Suprapubic skin (tissue), 3 donors: Measurements from ENCODE around the gene CLNK.

Experiments
- POLR2A ChIP-seq, 2 donors: fragments of 450-650 bp; IDR thresholded peaks; one replicate each; pipeline ENCODE4 v1.6.1; 2017; ENCODE audit warnings: antibody characterized with exemption in 2 of 2, mild to moderate bottlenecking in 2 of 2, moderate library complexity in 2 of 2
- TF ChIP-seq, protein P1 (sequence below), 2 donors: fragments of 200-600 bp in 1 of 2; fragments of 450-650 bp in 1 of 2; sonication (generic) in 1 of 2; IDR thresholded peaks; one replicate each; pipeline ENCODE4 v1.5.1; 2016 to 2019; ENCODE audit warnings: antibody characterized with exemption in 2 of 2, mild to moderate bottlenecking in 1 of 2, moderate library complexity in 1 of 2

DNA sequence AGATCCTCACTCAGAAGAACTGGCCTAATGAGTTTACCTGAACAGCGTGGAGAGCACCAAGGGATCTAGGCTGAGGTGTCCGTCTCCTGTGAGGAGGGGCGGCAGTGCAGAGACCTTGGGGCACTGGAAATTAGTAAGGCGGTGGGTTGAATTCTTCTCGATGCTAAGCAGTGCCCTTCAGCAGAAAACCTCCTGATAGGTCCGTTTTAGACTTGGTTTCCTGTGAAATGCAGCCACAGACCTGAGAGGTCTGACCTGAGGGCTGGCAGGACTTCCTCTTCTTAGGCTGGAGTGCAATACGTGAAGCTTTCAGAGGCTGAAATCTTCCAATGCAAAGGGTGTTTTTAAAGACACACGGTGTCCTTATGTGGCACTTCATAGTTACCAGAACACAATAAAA is at the start of gene CLNK:
- TF ChIP-seq, protein P1, sequence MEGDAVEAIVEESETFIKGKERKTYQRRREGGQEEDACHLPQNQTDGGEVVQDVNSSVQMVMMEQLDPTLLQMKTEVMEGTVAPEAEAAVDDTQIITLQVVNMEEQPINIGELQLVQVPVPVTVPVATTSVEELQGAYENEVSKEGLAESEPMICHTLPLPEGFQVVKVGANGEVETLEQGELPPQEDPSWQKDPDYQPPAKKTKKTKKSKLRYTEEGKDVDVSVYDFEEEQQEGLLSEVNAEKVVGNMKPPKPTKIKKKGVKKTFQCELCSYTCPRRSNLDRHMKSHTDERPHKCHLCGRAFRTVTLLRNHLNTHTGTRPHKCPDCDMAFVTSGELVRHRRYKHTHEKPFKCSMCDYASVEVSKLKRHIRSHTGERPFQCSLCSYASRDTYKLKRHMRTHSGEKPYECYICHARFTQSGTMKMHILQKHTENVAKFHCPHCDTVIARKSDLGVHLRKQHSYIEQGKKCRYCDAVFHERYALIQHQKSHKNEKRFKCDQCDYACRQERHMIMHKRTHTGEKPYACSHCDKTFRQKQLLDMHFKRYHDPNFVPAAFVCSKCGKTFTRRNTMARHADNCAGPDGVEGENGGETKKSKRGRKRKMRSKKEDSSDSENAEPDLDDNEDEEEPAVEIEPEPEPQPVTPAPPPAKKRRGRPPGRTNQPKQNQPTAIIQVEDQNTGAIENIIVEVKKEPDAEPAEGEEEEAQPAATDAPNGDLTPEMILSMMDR (IDR thresholded peaks at IDR 0.05): no peak
- TF ChIP-seq POLR2A (IDR thresholded peaks at IDR 0.05): no peak
